Peyer's patch (tissue), 4 donors: ENCODE measurements around the gene ACTL8. TPM values are rescaled to one million over a fixed set of nuclear protein-coding genes. Genes with fewer than 3 reads are reported as not detected.

Source experiments
- DNase-seq, 3 donors: peaks; one replicate each; pipeline ENCODE4 v3.0.0-alpha.2; 2017 to 2019
- H3K27ac ChIP-seq, 4 donors: fragments of 200-600 bp; sonication (generic); one replicate each; pipeline ENCODE4 v1.5.1; 2016 to 2019
- H3K27me3 ChIP-seq, 2 donors: fragments of 200-600 bp; sonication (generic); one replicate each; pipeline ENCODE4 v1.5.1; 2019
- H3K36me3 ChIP-seq, 3 donors: fragments of 200-600 bp; sonication (generic); one replicate each; pipeline ENCODE4 v1.5.1; 2016 to 2019
- H3K4me1 ChIP-seq, 4 donors: fragments of 200-600 bp; sonication (generic); one replicate each; pipeline ENCODE4 v1.5.1; 2016 to 2019
- H3K4me3 ChIP-seq, 4 donors: fragments of 200-600 bp; sonication (generic); 1 replicate in 3 of 4; 2 replicates in 1 of 4; pipeline ENCODE4 v1.5.1; 2016 to 2019; ENCODE audit warnings: mild to moderate bottlenecking in 1 of 4
- H3K9me3 ChIP-seq, 4 donors: fragments of 200-600 bp; sonication (generic); one replicate each; pipeline ENCODE4 v1.5.1; 2016 to 2019; ENCODE audit warnings: mild to moderate bottlenecking in 1 of 4
- CTCF ChIP-seq, 6 experiments: fragments of 450-650 bp in 4 of 6; fragments of 200-600 bp in 2 of 6; sonication (generic) in 1 of 6; IDR thresholded peaks; one replicate each; pipeline ENCODE4 v1.5.1; 2017 to 2019; ENCODE audit warnings: antibody characterized with exemption in 6 of 6, mild to moderate bottlenecking in 3 of 6, moderate library complexity in 1 of 6
- POLR2A ChIP-seq, 2 donors: fragments of 450-650 bp; IDR thresholded peaks; one replicate each; pipeline ENCODE4 v1.5.1; 2017; ENCODE audit warnings: antibody characterized with exemption in 2 of 2, mild to moderate bottlenecking in 2 of 2, moderate library complexity in 2 of 2
- total RNA-seq, 4 donors: library from RNA; depleted of rRNA; stranded (reverse); fragments of >200 nt; gene quantifications; one replicate each; pipeline ENCODE4 v1.1.0, GENCODE V29; 2016

Gene ACTL8
- total RNA-seq, 4 donors from 2014 or later, result not detected

- Histone ChIP-seq H3K4me1 (no peaks in the 10 kb centered on the region), H3K4me3 (no peak overlapping the region), H3K27me3 (no peaks in the 10 kb centered on the region), H3K27ac (no peak overlapping the region), H3K36me3 (no peaks in the 10 kb centered on the region), H3K9me3 (peaks cover 0 to 18% (median 6%) of the 10 kb centered on the region in 4 donors)
- TF ChIP-seq POLR2A (IDR thresholded peaks at IDR 0.05), result no peak
- TF ChIP-seq CTCF (IDR thresholded peaks at IDR 0.05), result no peak
- no peak for DNase-seq
Observed at GRCh38 chr1:17763417-17763816, 8.3 kb downstream of the ACTL8 start.

- no peak overlapping the region for H3K27ac ChIP-seq
- no peaks in the 10 kb centered on the region for H3K27me3 ChIP-seq
- no peak overlapping the region for H3K4me3 ChIP-seq
- TF ChIP-seq POLR2A (IDR thresholded peaks at IDR 0.05), result no peak
- TF ChIP-seq CTCF (IDR thresholded peaks at IDR 0.05), result no peak
- H3K36me3 ChIP-seq, result no peaks in the 10 kb centered on the region
- peak in 1 of 3 donors; percentile 24 for DNase-seq
- H3K4me1 ChIP-seq, result no peaks in the 10 kb centered on the region
- H3K9me3 ChIP-seq, result peaks cover 0 to 16% (median 4%) of the 10 kb centered on the region in 4 donors
Observed at GRCh38 chr1:17763995-17764394, 8.9 kb downstream of the ACTL8 start.

- no peaks in the 10 kb centered on the region for H3K27me3 ChIP-seq
- peaks cover 0 to 10% (median 1%) of the 10 kb centered on the region in 4 donors for H3K9me3 ChIP-seq
- no peak overlapping the region for H3K27ac ChIP-seq
- H3K4me3 ChIP-seq, result no peak overlapping the region
- TF ChIP-seq CTCF (IDR thresholded peaks at IDR 0.05) (no peak), POLR2A (IDR thresholded peaks at IDR 0.05) (no peak)
- no peak for DNase-seq
- no peaks in the 10 kb centered on the region for H3K4me1 ChIP-seq
- no peaks in the 10 kb centered on the region for H3K36me3 ChIP-seq
Observed at GRCh38 chr1:17764591-17764990, 9.5 kb downstream of the ACTL8 start.

GRCh38 chr1:17765444-17766411 is 10.6 kb downstream of the ACTL8 start:
- Histone ChIP-seq H3K9me3 (no peaks in the 10 kb centered on the region), H3K27me3 (no peaks in the 10 kb centered on the region), H3K27ac (no peak overlapping the region), H3K36me3 (no peaks in the 10 kb centered on the region), H3K4me1 (no peaks in the 10 kb centered on the region), H3K4me3 (no peak overlapping the region)
- no peak for DNase-seq
- no peak for TF ChIP-seq CTCF (IDR thresholded peaks at IDR 0.05)
- TF ChIP-seq POLR2A (IDR thresholded peaks at IDR 0.05), result no peak

GRCh38 chr1:17768651-17769241 is 13.6 kb downstream of the ACTL8 start:
- DNase-seq, result no peak
- H3K9me3 ChIP-seq, result no peaks in the 10 kb centered on the region

More at GRCh38 chr1:17768651-17769241, 13.6 kb downstream of the ACTL8 start:
- Histone ChIP-seq H3K4me1 (no peaks in the 10 kb centered on the region), H3K27me3 (no peaks in the 10 kb centered on the region), H3K36me3 (no peaks in the 10 kb centered on the region), H3K27ac (peak overlapping the region in 1 of 4 donors; percentile 35), H3K4me3 (no peak overlapping the region)
- TF ChIP-seq CTCF (IDR thresholded peaks at IDR 0.05) (no peak), POLR2A (IDR thresholded peaks at IDR 0.05) (no peak)
